SK-N-SH (cell line): ENCODE data around the gene SPATA21. TPM values are rescaled to one million over a fixed set of nuclear protein-coding genes. Genes with fewer than 3 reads are reported as not detected.

Experiments used
- CTCF ChIA-PET: fragments of 300-600, 350-600 bp; formaldehyde crosslinking; extraction: SDS; loops from one replicate; lab custom pipeline; 2021; lab: Yijun Ruan, JAX
- POLR2A ChIA-PET: fragments of 350-600 bp; sonication (Branson Sonifier 250); formaldehyde crosslinking; extraction: SDS; loops from one replicate; lab custom pipeline; 2020; ENCODE audit warnings: antibody characterized with exemption, inconsistent platforms; lab: Yijun Ruan, JAX
- DNase-seq: peaks from one replicate; pipeline ENCODE4 v3.0.0; 2012
- H2AFZ ChIP-seq: fragments of 200-600 bp; sonication (generic); 2 replicates; pipeline ENCODE4 v1.8.1; 2016; ENCODE audit warnings: antibody characterized with exemption, mild to moderate bottlenecking, low read depth
- H3F3A ChIP-seq: fragments of 200-600 bp; sonication (generic); replicated peaks from 2 replicates; pipeline ENCODE3; 2016; ENCODE audit warnings: antibody characterized with exemption, mild to moderate bottlenecking; ENCODE audit not compliant: insufficient read depth
- H3K27ac ChIP-seq, 2 experiments: fragments of 200-500 bp in 1 of 2; fragments of 200-600 bp in 1 of 2; sonication (Bioruptor generic) in 1 of 2; sonication (generic), shearing (Covaris generic) in 1 of 2; 2 replicates each; pipeline versions ENCODE4 v1.5.1 to v1.6.1; 2014 to 2016; ENCODE audit warnings: low read depth in 2 of 2, inconsistent platforms in 1 of 2, low read length in 1 of 2, mild to moderate bottlenecking in 1 of 2, mixed read lengths in 1 of 2
- H3K27me3 ChIP-seq: fragments of 200-600 bp; sonication (generic), shearing (Covaris generic); 2 replicates; pipeline ENCODE4 v1.6.1; 2016; ENCODE audit warnings: mixed run types; ENCODE audit not compliant: insufficient read depth
- H3K36me3 ChIP-seq, 2 experiments: fragments of 200-500 bp in 1 of 2; fragments of 200-600 bp in 1 of 2; sonication (Bioruptor generic) in 1 of 2; sonication (generic) in 1 of 2; replicated peaks in 1 of 2; 2 replicates each; pipeline versions ENCODE3 to v1.5.1; 2014 to 2016; ENCODE audit warnings: low read length in 1 of 2, mild to moderate bottlenecking in 1 of 2; ENCODE audit not compliant: insufficient read depth in 2 of 2, control insufficient read depth in 1 of 2
- H3K4me1 ChIP-seq, 2 experiments: fragments of 200-500 bp in 1 of 2; fragments of 200-600 bp in 1 of 2; sonication (Bioruptor generic) in 1 of 2; sonication (generic), shearing (Covaris generic) in 1 of 2; 2 replicates each; pipeline versions ENCODE4 v1.5.1 to v1.6.1; 2014 to 2016; ENCODE audit warnings: low read depth in 1 of 2, low read length in 1 of 2, mixed run types in 1 of 2; ENCODE audit not compliant: insufficient read depth in 2 of 2, control insufficient read depth in 1 of 2
- H3K4me2 ChIP-seq: fragments of 200-600 bp; sonication (generic), shearing (Covaris generic); 2 replicates; pipeline ENCODE4 v1.6.1; 2017; ENCODE audit warnings: mixed run types
- H3K4me3 ChIP-seq, 2 experiments: fragments of 200-500 bp in 1 of 2; fragments of 200-600 bp in 1 of 2; sonication (Bioruptor generic) in 1 of 2; sonication (generic), shearing (Covaris generic) in 1 of 2; 2 replicates each; pipeline versions ENCODE4 v1.5.1 to v1.8.1; 2014 to 2016; ENCODE audit warnings: low read depth in 2 of 2, inconsistent platforms in 1 of 2, low read length in 1 of 2, mild to moderate bottlenecking in 1 of 2, mixed read lengths in 1 of 2, moderate library complexity in 1 of 2
- H3K79me2 ChIP-seq: fragments of 200-600 bp; sonication (generic); 2 replicates; pipeline ENCODE4 v1.8.1; 2017; ENCODE audit warnings: mild to moderate bottlenecking; ENCODE audit not compliant: insufficient read depth
- H3K9ac ChIP-seq: fragments of 200-600 bp; sonication (generic); 2 replicates; pipeline ENCODE4 v1.6.1; 2017; ENCODE audit warnings: mixed run types
- H3K9me2 ChIP-seq: fragments of 200-600 bp; sonication (generic); 2 replicates; pipeline ENCODE4 v1.6.1; 2017; ENCODE audit warnings: mixed run types
- H3K9me3 ChIP-seq: fragments of 200-600 bp; sonication (generic); 2 replicates; pipeline ENCODE4 v1.6.1; 2017; ENCODE audit warnings: mixed run types, mild to moderate bottlenecking, moderate library complexity
- H4K20me1 ChIP-seq: fragments of 200-600 bp; sonication (generic); 2 replicates; pipeline ENCODE4 v1.6.1; 2017; ENCODE audit warnings: mild to moderate bottlenecking, mixed run types; ENCODE audit not compliant: insufficient read depth
- CHD2 ChIP-seq: fragments of 150-350 bp; IDR thresholded peaks from 2 replicates; pipeline ENCODE4 v1.6.1; 2018; ENCODE audit warnings: low read length; ENCODE audit not compliant: partially characterized antibody
- CTCF ChIP-seq: fragments of 200-600 bp; sonication (generic); IDR thresholded peaks from 2 replicates; pipeline ENCODE4 v1.6.1; 2017; ENCODE audit warnings: antibody characterized with exemption, mild to moderate bottlenecking, moderate library complexity
- ELF1 ChIP-seq: IDR thresholded peaks from 2 replicates; pipeline ENCODE4 v1.4.0; 2012
- EP300 ChIP-seq, 2 experiments: IDR thresholded peaks; 2 replicates each; pipeline versions ENCODE4 v1.4.0 to v1.6.1; 2012; ENCODE audit warnings: borderline replicate concordance in 1 of 2, low read depth in 1 of 2, low read length in 1 of 2
- EZH2phosphoT487 ChIP-seq: fragments of 200-600 bp; sonication (generic); IDR thresholded peaks from 2 replicates; pipeline ENCODE4 v1.6.1; 2017; ENCODE audit warnings: low read depth, mixed run types, mild to moderate bottlenecking, antibody characterized with exemption, moderate library complexity, borderline replicate concordance
- FOSL2 ChIP-seq: IDR thresholded peaks from 2 replicates; pipeline ENCODE4 v1.4.0; 2012; ENCODE audit warnings: low read depth, mild to moderate bottlenecking, moderate library complexity, borderline replicate concordance
- GABPA ChIP-seq: IDR thresholded peaks from 2 replicates; pipeline ENCODE4 v1.4.0; 2012; ENCODE audit warnings: low read depth, mild to moderate bottlenecking
- MAX ChIP-seq: IDR thresholded peaks from 2 replicates; pipeline ENCODE4 v1.4.0; 2012; ENCODE audit warnings: low read depth
- RAD21 ChIP-seq: IDR thresholded peaks from 2 replicates; pipeline ENCODE4 v1.6.1; 2012; ENCODE audit warnings: mild to moderate bottlenecking, low read length
- RCOR1 ChIP-seq: fragments of 150-350 bp; IDR thresholded peaks from 2 replicates; pipeline ENCODE4 v1.6.1; 2017; ENCODE audit warnings: antibody characterized with exemption, low read length
- RFX5 ChIP-seq: IDR thresholded peaks from 2 replicates; pipeline ENCODE4 v1.6.1; 2012; ENCODE audit warnings: mild to moderate bottlenecking, improper control_type of control experiment, low read length
- RXRA ChIP-seq: IDR thresholded peaks from 2 replicates; pipeline ENCODE4 v1.4.0; 2012; ENCODE audit warnings: low read depth, mild to moderate bottlenecking, borderline replicate concordance
- SIN3A ChIP-seq: IDR thresholded peaks from 2 replicates; pipeline ENCODE4 v1.6.1; 2012; ENCODE audit warnings: low read depth, mild to moderate bottlenecking, low read length, moderate library complexity, borderline replicate concordance
- TEAD4 ChIP-seq: IDR thresholded peaks from 2 replicates; pipeline ENCODE4 v1.4.0; 2012; ENCODE audit warnings: mild to moderate bottlenecking, borderline replicate concordance; ENCODE audit not compliant: insufficient read depth
- YY1 ChIP-seq: IDR thresholded peaks from 2 replicates; pipeline ENCODE4 v1.4.0; 2012; ENCODE audit warnings: low read depth, mild to moderate bottlenecking
- ZBTB33 ChIP-seq: IDR thresholded peaks from 2 replicates; pipeline ENCODE4 v1.4.0; 2012; ENCODE audit warnings: low read depth, borderline replicate concordance
- WGBS: methylation state at CpG from one replicate; pipeline ENCODE4 v1.1.6; 2017; ENCODE audit warnings: low lambda C conversion rate; 5-methylcytosine and 5-hydroxymethylcytosine counted together
- polyA plus RNA-seq, 3 experiments: library from polyadenylated mRNA; depleted of rRNA; stranded (reverse); fragments of >200 nt; gene quantifications; 2 replicates each; pipeline ENCODE4 v1.2.3, GENCODE V29; 2012

Gene SPATA21
- polyA plus RNA-seq, 1 of the 3 experiments (the other 2 are of a cell fraction): 0.10 TPM

GRCh38 chr1:16449065-16449464 is 11.8 kb upstream of the SPATA21 start:
- Histone ChIP-seq H3K9me3 (no peaks in the 10 kb centered on the region), H3K36me3 (peaks cover 47 to 71% of the 10 kb centered on the region in 2 experiments), H3K27ac (no peak overlapping the region), H2AFZ (no peak overlapping the region), H3K79me2 (peaks cover 65% of the 10 kb centered on the region; the same call in 1 of the 2 replicates), H3K4me1 (no peaks in the 10 kb centered on the region), H3K4me3 (no peak overlapping the region), H3F3A (peaks cover 6% of the 10 kb centered on the region), H3K4me2 (no peak overlapping the region), H3K9ac (no peak overlapping the region), H3K9me2 (no peaks in the 10 kb centered on the region), H3K27me3 (no peaks in the 10 kb centered on the region), H4K20me1 (0 out of 2 replicates have a peak, but pooled peaks cover 6% of the 10 kb centered on the region)
- ChIA-PET POLR2A (no interaction called here), CTCF (interaction anchor here (1.7 kb wide), 1 partner anchor 9 kb away, joined by 9 read pairs; the partner anchor contains the start of gene NECAP2)
- no peak for TF ChIP-seq ZBTB33
- TF ChIP-seq RAD21: no peak
- no peak for TF ChIP-seq YY1
- no peak for TF ChIP-seq TEAD4
- TF ChIP-seq RFX5: no peak
- no peak for TF ChIP-seq EP300 (IDR thresholded peaks at IDR 0.05; ENCODE audit: borderline replicate concordance in 1 of 2, low read depth in 1 of 2, low read length in 1 of 2)
- no peak for TF ChIP-seq FOSL2
- no peak for TF ChIP-seq CHD2
- TF ChIP-seq RXRA: no peak
- TF ChIP-seq GABPA: no peak
- no peak for TF ChIP-seq EZH2phosphoT487
- TF ChIP-seq CTCF: no peak
- TF ChIP-seq SIN3A: no peak
- TF ChIP-seq MAX: no peak
- TF ChIP-seq ELF1: no peak
- TF ChIP-seq RCOR1: no peak
- no peak for DNase-seq
- WGBS: 96% methylated on average over 4 of the region's 4 CpGs
